Ascending aorta (tissue), 2 donors: ENCODE data around the gene CRYBG1. TPM values are rescaled to one million over a fixed set of nuclear protein-coding genes. Genes with fewer than 3 reads are reported as not detected.

Experiments
- DNase-seq, 2 donors: peaks; one replicate each; pipeline ENCODE4 v3.0.0-alpha.2; 2019; ENCODE audit warnings: low spot score in 2 of 2
- H3K27ac ChIP-seq, 2 donors: fragments of 200-600 bp; sonication (generic); one replicate each; pipeline ENCODE4 v1.5.1; 2016 to 2017; ENCODE audit warnings: mild to moderate bottlenecking in 1 of 2
- H3K27me3 ChIP-seq: fragments of 200-600 bp; sonication (generic); one replicate; pipeline ENCODE4 v1.5.1; 2017
- H3K36me3 ChIP-seq, 2 donors: fragments of 200-600 bp; sonication (generic); one replicate each; pipeline ENCODE4 v1.5.1; 2016
- H3K4me1 ChIP-seq, 2 donors: fragments of 200-600 bp; sonication (generic); one replicate each; pipeline ENCODE4 v1.5.1; 2016 to 2017; ENCODE audit warnings: mild to moderate bottlenecking in 1 of 2
- H3K4me3 ChIP-seq, 2 donors: fragments of 200-600 bp; sonication (generic); one replicate each; pipeline ENCODE4 v1.5.1; 2016 to 2017; ENCODE audit warnings: mild to moderate bottlenecking in 1 of 2
- H3K9me3 ChIP-seq, 2 donors: fragments of 200-600 bp; sonication (generic); one replicate each; pipeline ENCODE4 v1.5.1; 2016
- CTCF ChIP-seq, 3 experiments: fragments of 200-600 bp in 2 of 3; fragments of 450-650 bp in 1 of 3; sonication (generic) in 2 of 3; IDR thresholded peaks; one replicate each; pipeline ENCODE4 v1.5.1; 2016 to 2019; ENCODE audit warnings: antibody characterized with exemption in 3 of 3, mild to moderate bottlenecking in 1 of 3, moderate library complexity in 1 of 3
- intact Hi-C: fragments of 100-400 bp; cut with DNase I; formaldehyde crosslinking; loops from one replicate; pipeline ENCODE4 v1.15.1; 2023
- total RNA-seq: library from RNA; depleted of rRNA; stranded (reverse); fragments of >200 nt; gene quantifications from one replicate; pipeline ENCODE4 v1.1.0, GENCODE V29; 2016

The CRYBG1 gene
- total RNA-seq, 1 donor from 2014 or later: 6.5 TPM

DNA sequence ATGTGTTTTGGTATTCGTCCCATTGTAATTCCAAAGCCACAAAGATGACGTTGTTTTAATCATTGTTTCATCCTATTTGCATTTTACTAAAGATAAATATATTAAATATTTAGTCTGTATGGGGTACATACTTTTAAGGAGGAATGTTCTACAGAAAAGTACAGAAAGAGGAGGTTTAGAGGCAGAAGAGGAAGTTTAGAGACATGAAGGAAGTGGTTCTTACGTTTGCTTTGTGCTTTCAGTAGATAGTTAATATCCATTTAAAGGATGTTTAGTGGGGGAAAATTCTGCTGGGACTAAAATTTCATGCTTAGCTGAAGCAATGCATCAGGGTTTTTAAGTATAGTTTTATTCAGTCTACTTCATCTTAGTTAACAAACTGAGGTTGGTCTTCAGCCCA lies 116.6 kb downstream of the CRYBG1 start:
- Histone ChIP-seq H3K4me3 (no peak overlapping the region), H3K27me3 (no peaks in the 10 kb centered on the region), H3K4me1 (no peaks in the 10 kb centered on the region), H3K36me3 (no peaks in the 10 kb centered on the region), H3K9me3 (no peaks in the 10 kb centered on the region), H3K27ac (no peak overlapping the region)
- intact Hi-C loops: no loop called here
- TF ChIP-seq CTCF (IDR thresholded peaks at IDR 0.05): no peak
- no peak for DNase-seq

DNA sequence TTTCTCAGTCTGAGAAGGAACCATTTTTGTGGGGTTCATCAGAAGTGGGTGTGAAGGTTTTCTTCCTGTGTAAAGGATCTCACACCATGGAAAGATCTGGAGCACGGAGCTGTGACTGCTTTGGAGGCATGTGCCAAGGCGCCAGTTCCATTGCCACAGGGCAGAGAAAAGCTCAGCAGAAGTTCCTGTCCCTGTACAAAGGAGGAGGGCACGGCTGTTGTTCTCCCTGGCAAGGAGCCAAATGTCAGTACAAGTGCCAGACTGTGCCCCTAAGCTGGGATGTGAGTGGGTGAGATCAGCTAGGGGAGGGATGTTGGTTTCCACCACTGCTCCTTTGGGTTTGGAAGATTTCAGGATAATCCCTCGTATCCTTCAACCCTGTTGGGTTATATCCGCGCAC lies 117.3 kb downstream of the CRYBG1 start:
- Histone ChIP-seq H3K4me3 (no peak overlapping the region), H3K36me3 (no peaks in the 10 kb centered on the region), H3K27me3 (no peaks in the 10 kb centered on the region), H3K27ac (no peak overlapping the region), H3K4me1 (no peaks in the 10 kb centered on the region), H3K9me3 (no peaks in the 10 kb centered on the region)
- DNase-seq: no peak
- intact Hi-C loops: no loop called here
- TF ChIP-seq CTCF (IDR thresholded peaks at IDR 0.05): no peak

- Histone ChIP-seq H3K27me3 (no peaks in the 10 kb centered on the region), H3K27ac (no peak overlapping the region), H3K36me3 (no peaks in the 10 kb centered on the region), H3K4me3 (no peak overlapping the region), H3K4me1 (no peaks in the 10 kb centered on the region), H3K9me3 (no peaks in the 10 kb centered on the region)
- intact Hi-C loops: no loop called here
- no peak for TF ChIP-seq CTCF (IDR thresholded peaks at IDR 0.05)
- no peak for DNase-seq
Observed at GRCh38 chr6:106486236-106486635, 125.7 kb downstream of the CRYBG1 start.

- TF ChIP-seq CTCF (IDR thresholded peaks at IDR 0.05): no peak
- Histone ChIP-seq H3K4me1 (no peaks in the 10 kb centered on the region), H3K36me3 (no peaks in the 10 kb centered on the region), H3K4me3 (no peak overlapping the region), H3K9me3 (no peaks in the 10 kb centered on the region), H3K27ac (no peak overlapping the region), H3K27me3 (no peaks in the 10 kb centered on the region)
- intact Hi-C loops: no loop called here
- DNase-seq: no peak
Observed at GRCh38 chr6:106488494-106489370, 128.2 kb downstream of the CRYBG1 start.

DNA sequence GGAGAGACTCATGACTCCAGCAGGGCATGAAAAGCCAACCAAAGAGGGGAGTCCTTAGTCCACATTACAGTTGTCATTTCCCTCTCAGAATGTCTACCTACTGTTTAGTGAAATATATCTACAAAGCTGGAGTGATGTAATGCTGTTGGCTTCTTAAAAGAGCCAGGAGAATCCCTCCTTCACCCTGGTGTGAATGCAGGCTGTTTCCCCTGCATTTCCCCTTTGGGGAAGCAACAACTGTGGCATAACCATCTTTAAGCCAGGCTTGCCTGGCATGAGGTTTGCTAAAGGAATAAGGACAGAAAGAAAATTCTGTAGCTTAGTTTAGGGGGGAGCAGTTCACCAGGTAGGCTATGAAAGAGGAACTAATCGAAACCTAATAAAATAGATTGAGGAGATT lies 129.5 kb downstream of the CRYBG1 start:
- DNase-seq: no peak
- no peaks in the 10 kb centered on the region for H3K4me1 ChIP-seq
- TF ChIP-seq CTCF (IDR thresholded peaks at IDR 0.05): no peak
- no peaks in the 10 kb centered on the region for H3K27me3 ChIP-seq
- H3K4me3 ChIP-seq: no peak overlapping the region
- no peak overlapping the region for H3K27ac ChIP-seq
- intact Hi-C loops: no loop called here
- no peaks in the 10 kb centered on the region for H3K36me3 ChIP-seq
- H3K9me3 ChIP-seq: no peaks in the 10 kb centered on the region
